GM18508 (cell line): Measurements from ENCODE around the gene EMILIN2.

Experiments
- ATAC-seq: cut with Tn5 transposase; IDR thresholded peaks from one replicate; pipeline ENCODE4 v1.9.1; 2021; ENCODE audit warnings: moderate number of reproducible peaks; ENCODE audit not compliant: insufficient read depth, unreplicated experiment

Gene EMILIN2

GRCh38 chr18:2871111-2871720 lies 24.4 kb downstream of the EMILIN2 start:
- no peak for ATAC-seq

- no peak for ATAC-seq
These were observed 25.3 kb downstream of the EMILIN2 start for GRCh38 chr18:2872095-2872494.

- ATAC-seq = no peak
These were observed 28.0 kb downstream of the EMILIN2 start for GRCh38 chr18:2874765-2875164.

GRCh38 chr18:2878656-2879330 lies 32.0 kb downstream of the EMILIN2 start:
- no peak for ATAC-seq

GRCh38 chr18:2879889-2880288 lies 33.1 kb downstream of the EMILIN2 start:
- no peak for ATAC-seq

- ATAC-seq = no peak
These were observed 33.7 kb downstream of the EMILIN2 start for GRCh38 chr18:2880473-2880872.

GRCh38 chr18:2881088-2881839 lies 34.5 kb downstream of the EMILIN2 start:
- no peak for ATAC-seq

GRCh38 chr18:2881840-2882195 lies 35.0 kb downstream of the EMILIN2 start:
- ATAC-seq = no peak

GRCh38 chr18:2882201-2882600 lies 35.4 kb downstream of the EMILIN2 start:
- no peak for ATAC-seq

- ATAC-seq = no peak
These were observed 36.4 kb downstream of the EMILIN2 start for GRCh38 chr18:2883076-2883735.

GRCh38 chr18:2884706-2885285 lies 38.0 kb downstream of the EMILIN2 start:
- no peak for ATAC-seq

- no peak for ATAC-seq
These were observed 40.7 kb downstream of the EMILIN2 start for GRCh38 chr18:2887470-2887869.

GRCh38 chr18:2889761-2890192 lies 43.0 kb downstream of the EMILIN2 start:
- no peak for ATAC-seq

GRCh38 chr18:2890606-2891005 lies 43.8 kb downstream of the EMILIN2 start:
- ATAC-seq = no peak

GRCh38 chr18:2891526-2892431 lies 45.0 kb downstream of the EMILIN2 start:
- no peak for ATAC-seq

GRCh38 chr18:2893056-2893455 lies 46.2 kb downstream of the EMILIN2 start:
- ATAC-seq = no peak

GRCh38 chr18:2893676-2894075 lies 46.9 kb downstream of the EMILIN2 start:
- no peak for ATAC-seq

GRCh38 chr18:2894131-2894840 lies 47.5 kb downstream of the EMILIN2 start:
- ATAC-seq = no peak

GRCh38 chr18:2894841-2895370 lies 48.1 kb downstream of the EMILIN2 start:
- no peak for ATAC-seq
